Stimulated activated CD4-positive, alpha-beta T cell treated with anti-CD3 and anti-CD28 coated beads, Interleukin-15, amount 100 ng/mL, for 24 hours (primary cell): ENCODE measurements around the gene SNAP23.
"Not testable (repeated sequence)": the region's sequence is repeated elsewhere in the genome, so short reads cannot be mapped to it uniquely, and the experiment has no call there.

ENCODE experiments used
- DNase-seq: peaks from one replicate; pipeline ENCODE4 v3.0.0-alpha.2; 2020

Gene SNAP23

DNA sequence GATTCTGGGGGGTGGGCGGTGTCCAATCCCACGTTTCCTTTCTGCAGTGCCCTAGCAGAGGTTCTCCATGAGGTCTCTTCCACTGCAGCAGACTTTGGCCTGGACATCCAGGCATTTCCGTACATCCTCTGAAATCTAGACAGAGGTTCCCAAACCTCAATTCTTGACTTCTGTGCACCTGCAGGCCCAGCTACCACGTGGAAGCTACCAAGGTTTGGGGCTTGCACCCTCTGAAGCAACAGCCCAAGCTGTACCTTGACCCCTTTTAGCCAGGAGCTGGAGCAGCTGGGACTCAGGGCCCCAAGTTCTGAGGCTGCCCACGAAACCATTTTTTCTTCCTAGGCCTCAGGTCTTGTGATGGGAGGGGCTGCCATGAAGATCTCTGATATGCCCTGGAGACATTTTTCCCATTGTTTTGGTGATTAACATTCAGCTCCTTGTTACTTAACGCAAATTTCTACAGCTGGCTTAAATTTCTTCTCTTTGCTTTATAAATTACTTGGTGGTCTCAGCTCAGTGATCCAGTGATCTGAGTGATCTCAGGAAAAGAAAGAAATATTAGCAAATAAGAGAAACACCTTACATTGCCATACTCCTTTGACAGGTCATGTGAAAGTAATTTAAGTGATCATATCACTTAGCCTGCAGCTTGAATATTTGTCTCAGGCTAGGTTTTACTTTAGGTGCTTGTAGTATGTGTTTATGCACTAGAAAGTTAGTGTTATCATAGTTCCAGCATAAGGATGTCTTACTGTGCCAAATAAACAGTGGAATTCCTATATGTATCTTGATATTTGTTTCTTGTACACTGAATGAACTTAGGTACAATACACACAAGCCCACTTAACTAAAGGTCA, 3.0 kb downstream of the SNAP23 start:
- no peak for DNase-seq

DNA sequence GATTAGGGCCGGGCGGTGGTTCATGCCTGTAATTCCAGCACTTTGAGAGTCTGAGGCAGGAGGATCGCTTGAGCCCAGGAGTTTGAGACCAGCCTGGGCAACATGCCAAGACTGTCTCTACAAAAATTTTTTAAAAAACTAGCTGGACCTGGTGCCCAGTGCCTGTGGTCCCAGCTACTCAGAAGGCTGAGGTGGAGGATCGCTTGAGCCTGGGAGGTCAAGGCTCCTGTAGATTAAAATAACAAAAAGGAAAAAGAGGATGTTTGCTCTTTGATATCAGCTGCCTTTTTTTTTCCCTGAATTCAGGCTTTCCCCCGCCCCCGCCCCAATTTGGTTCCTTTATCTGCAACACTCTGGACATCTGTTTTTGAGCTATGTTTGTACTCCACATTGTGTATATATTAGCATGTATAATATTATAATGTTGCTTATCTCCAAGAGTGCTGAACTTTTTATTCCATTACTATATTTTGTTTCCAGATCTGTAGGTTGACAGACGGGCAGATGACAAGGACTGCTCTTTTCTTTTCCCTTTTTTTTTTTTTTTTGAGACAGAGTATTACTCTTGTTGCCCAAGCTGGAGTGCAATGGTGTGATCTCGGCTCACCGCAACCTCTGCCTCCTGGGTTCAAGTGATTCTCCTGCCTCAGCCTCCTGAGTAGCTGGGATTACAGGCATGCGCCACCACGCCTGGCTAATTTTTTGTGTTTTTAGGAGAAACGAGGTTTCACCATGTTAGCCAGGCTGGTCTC, 4.6 kb downstream of the SNAP23 start:
- DNase-seq: no peak

DNA sequence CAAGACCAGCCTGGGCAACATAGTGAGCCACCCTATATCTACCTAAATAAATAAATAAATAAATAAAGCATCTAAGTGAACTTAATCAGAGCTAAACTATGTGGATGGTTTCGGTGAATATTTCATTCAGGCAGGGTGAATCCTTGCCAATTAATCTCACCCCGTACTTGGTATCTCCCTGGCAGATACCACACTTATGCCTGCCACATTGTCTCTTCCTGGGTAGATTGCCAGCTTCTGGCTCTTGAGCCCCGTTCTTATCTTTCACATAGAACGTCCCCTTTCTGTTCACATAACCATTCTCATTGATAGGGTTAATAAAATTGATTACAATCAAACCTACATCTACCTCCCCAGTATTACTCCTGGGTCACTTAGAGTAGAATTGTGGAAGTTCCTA, 7.0 kb downstream of the SNAP23 start:
- DNase-seq: no peak

DNA sequence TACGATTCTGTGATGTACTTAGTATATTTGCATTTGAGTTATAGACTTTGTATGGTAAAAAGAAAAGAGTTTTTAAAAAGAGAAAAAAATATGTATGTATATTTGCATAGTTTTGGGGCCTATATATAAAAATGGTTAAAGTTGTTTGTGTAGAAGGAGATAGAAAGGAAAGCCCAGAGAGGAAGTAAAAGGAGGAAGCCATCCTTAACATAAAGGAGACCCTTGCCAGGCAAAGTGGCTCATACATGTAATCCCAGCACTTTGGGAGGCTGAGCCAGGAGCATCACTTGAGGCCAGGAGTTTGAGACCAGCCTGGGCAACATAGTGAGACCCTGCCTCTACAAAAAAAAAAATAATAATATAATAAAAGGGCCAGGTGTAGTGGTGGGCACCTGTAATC, 8.4 kb downstream of the SNAP23 start:
- DNase-seq: no peak

DNA sequence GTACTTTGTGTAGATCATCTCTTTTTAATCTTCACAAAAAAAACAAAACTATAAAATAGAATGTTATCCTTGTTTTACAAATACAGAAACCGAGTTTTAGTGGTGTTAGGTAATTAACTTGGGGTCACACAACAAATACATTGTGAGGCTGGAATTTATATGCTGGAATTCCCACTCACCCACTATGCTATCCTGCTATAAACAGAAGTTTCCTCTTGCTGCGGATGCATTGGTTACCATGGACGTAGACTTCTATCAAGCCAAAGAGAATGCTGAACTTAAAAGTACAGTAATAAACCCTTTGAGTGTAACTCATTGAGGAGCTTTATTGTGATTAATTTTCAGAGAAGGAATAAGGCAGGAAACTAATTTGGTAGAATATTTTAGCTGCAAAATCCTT, 9.2 kb downstream of the SNAP23 start:
- DNase-seq: no peak

DNA sequence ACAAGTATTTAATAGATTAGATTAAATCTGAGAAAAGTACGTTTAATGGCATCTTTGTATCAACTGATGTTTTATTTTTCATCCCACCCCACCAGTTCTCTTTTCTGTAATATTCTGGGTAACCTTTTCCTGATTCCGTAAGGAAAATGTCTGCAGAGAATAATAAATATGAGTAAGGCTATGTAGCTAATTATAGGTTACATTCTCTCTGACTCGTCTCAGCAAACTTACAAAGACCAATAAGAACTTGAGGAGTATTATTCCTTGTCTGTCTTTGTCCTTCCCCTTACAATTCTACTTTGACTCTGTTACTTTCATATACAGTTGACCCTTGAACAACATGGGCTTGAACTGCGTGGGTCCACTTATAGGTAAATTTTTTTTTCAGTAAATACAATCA, 12.1 kb downstream of the SNAP23 start:
- DNase-seq: no peak

DNA sequence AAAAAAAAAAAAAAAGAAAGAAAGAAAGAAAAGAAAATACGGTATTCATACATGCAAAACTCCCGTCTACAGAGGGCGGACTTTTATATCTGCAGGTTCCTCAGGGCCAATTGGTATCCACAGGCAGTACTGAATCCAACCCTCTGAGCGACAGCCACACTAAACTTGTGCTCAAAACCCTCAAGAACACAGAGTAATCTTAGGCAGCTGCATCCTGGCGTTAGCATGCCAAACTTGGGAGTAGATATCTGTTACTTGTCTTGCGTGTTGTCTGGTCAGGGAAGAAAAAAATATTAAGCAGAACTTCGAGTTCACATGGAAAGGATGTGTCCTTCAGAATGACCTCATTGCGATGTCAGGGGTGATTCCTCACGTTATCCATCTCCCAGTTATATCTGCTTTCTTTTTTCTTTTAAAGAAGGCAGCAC, 12.8 kb downstream of the SNAP23 start:
- DNase-seq: no peak

DNA sequence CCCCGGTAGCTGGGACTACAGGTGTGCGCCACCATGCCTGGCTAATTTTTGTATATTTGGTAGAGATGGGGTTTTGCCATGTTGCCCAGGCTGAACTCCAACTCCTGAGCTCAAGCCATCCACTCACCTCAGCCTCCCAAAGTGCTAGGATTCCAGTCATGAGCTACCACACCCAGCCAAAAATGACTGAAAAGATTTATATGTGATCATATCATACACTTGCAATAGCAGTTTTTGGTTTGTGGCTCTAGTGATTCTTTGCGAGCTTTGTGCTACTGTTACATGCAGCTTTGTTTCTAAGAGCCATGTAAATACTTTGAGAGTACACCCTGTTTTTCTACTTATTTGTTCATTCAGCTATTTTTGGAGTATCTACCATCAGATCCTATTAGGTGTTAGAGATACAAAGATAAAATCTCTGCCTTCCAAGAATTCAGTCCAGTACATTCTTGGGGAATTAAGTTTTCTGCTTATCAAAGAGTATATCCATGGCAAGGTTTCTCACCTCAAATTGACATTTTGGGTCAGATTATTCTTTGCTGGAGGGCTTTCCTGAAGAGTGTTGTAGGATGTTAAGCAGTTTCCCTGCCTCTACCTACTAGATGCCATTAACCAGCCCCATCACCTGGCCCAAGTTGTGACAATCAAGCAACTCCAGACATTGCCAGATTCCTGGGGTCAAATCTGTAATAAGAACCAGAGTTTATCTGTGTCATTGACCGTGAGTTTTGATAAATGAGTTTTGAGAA, 15.0 kb downstream of the SNAP23 start:
- no peak for DNase-seq

DNA sequence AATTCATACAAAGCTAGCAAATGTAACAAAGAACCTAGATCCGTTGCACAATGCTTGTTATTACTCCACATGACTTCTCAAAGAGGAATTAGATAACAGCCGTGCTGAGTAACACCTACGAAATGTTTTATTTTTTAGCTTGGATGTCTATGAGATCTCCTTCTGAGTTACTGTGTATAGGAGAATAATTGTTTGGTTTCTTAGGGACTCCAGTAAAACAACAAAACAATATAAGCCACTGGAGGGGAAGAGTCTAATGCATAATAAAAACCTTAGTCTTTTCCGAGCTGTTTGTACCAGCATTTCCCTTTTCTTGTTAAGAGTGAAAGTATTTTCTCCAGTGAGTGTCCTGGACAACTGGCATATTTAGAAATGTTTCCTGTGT, 15.6 kb downstream of the SNAP23 start:
- no peak for DNase-seq

DNA sequence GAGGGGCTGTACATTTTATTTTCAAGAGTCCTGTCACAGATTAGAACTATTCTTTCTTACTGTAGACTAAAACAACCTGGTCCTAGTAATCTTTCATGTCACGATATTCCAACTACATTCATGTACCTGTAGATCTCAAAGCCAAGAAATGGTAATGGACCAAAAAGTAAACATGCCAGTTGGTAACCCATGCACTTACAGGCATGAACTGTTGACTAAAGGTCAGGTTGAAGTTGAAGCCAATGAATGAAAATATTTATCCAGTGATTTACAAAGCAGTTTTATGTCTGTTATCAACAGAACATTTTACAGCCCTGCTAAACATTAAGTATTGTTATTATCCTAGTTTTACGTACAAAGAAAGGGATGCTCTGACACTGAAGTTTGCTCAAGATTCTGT, 27.9 kb downstream of the SNAP23 start:
- DNase-seq: no peak

DNA sequence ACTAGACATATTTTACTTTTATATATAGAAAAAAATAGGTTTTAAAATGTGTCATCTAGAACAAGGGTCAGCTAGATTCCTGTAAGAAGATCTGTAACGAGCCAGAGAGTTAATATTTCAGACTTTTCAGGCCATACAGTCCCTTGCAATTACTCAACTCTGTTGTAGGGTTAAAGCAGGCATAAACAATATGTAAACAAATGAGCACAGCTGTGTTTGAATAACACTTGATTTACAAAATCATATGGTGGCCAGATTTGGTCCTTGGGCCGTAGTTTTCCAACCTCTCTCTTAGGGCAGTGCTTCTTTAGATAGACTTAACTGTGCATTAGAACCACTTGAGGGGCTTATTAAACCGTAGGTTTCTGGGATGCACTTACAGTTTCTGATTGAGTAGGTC, 33.5 kb downstream of the SNAP23 start:
- no peak for DNase-seq

DNA sequence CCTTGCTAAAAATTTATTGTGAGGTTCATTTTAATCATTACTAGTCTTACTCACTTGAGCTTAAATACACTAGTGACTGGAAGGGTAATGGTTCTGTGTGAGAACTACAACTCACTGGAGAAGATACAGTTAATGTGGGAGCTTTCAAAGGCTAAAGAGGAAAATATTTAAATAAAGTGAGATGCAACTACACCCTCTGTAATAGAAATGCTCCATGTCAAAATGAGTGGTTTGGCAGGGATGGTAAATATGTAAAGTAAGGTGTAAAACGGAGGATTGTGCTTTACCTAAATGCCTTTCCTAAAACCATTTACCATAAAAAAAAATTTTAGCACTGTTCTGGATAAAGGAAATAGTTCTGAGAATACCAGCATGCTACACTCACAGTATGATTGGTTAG, 37.8 kb downstream of the SNAP23 start:
- DNase-seq: no peak

DNA sequence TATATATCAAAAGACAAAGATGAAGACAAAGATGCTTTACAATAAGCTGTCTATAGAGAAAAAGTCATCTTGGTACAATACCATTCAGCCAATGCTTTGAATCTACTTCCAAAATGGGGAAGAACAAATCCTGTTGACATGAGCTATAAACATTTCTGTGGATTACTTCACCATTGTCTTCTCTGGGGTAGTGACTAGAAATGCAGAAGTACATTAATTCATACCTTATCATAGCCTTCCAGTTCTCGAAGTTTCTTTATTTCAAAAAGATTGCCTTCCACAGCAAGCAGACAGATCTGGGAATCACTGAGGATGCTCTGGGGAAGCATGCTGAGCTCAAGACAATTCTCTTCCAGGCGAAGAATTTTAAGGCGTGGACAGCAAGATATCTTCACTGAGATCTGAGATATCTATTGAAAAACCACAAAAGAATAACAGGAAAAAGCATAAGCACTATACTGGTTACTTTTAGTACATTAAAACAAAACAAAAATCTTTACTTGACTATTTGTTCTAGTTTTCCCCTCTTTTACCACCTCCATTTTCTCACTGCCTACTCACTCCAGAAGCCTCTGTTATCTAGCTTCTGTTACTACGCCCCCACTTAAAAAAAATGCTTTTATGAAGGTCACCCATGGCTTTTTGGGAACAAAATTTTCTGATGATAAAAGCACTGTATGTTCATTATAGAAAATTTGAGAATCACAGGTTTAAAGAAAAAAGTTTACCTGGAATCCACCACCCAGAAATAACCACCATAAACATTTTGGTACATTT, 49.6 kb downstream of the SNAP23 start:
- no peak for DNase-seq

DNA sequence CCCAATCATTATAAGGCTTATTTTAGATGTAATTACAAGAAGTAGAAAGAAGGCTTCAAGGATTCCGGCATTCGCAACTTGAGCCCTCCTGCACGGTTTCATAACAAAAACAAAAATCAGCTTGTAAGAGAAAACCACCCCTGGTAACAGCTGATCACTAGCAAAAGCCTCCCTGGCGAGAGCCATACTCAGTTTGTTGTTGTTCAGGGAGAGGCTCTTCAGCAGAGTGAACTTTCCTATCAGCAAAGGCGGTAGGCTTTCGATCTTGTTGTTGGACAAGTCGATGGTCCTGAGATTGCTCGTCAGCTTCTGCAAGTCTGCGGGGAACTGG, 52.4 kb downstream of the SNAP23 start:
- DNase-seq: no peak

DNA sequence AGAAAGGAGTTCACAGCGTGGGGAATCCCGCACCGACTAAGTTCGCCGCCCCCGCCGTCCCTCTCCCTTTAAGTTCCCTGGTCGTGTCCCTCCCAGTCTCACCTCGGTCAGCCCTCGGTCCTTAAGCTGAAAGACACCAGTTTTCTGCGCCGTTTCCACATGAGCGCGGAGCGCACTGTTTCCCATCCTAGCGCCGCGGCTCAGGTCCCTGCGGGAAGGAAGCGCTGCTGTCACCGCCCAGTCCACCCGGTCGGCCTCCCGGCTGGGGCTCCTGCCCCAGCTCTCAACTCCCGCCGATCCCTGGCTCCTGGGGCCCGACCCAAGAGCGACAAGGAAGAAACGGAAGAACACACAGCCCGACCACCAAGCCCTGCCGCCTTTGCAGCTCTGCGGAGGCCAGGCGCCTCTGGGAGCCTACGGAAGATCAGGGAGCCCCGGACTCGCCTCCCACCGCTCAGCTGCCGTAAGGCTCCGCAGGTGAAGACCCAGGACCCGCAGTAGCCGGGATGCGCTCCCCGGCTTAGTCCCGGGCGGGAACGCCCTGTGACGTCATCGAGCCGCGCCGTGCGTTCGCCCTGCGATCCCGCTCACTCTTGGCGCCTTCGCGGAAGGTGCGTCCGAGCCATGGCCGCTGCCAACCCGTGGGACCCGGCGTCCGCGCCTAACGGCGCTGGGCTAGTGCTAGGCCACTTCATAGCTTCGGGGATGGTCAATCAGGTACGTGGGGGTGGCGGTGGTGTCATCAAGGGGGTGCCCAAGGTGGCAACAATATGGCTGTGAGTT, 53.0 kb downstream of the SNAP23 start, which contains the start of the genes HAUS2 and LRRC57:
Gene HAUS2 (plus strand): TSS at position 590 of the 783 bp plus-strand sequence. CDS start 35 bp downstream, at position 625.
Gene LRRC57 (minus strand): TSS at position 545 of the 783 bp plus-strand sequence. CDS start 359 bp downstream, at position 186.
- peak; percentile 94 for DNase-seq

DNA sequence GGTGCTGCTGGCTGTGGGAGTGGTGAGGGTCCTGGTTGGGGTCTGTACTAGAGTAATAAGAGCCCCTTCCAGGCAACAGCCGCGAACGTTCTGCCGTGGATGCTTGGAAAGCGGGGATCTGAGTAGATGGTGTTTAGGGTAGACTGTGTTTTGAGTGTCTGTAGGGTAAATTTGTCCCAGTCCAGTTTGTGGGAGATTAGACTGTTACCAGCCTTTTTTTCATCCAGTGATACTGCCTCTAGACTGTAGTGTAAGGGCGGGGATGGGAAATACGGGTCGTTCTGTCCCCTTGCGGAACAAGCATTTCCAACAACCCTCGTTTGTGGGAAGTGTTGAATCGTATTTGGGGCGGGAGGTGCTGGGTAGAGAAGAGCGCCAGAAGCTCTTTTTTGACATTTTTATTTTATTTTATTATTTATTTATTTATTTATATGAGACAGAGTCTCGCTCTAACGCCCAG, 53.6 kb downstream of the SNAP23 start:
- DNase-seq: peak; percentile 33

DNA sequence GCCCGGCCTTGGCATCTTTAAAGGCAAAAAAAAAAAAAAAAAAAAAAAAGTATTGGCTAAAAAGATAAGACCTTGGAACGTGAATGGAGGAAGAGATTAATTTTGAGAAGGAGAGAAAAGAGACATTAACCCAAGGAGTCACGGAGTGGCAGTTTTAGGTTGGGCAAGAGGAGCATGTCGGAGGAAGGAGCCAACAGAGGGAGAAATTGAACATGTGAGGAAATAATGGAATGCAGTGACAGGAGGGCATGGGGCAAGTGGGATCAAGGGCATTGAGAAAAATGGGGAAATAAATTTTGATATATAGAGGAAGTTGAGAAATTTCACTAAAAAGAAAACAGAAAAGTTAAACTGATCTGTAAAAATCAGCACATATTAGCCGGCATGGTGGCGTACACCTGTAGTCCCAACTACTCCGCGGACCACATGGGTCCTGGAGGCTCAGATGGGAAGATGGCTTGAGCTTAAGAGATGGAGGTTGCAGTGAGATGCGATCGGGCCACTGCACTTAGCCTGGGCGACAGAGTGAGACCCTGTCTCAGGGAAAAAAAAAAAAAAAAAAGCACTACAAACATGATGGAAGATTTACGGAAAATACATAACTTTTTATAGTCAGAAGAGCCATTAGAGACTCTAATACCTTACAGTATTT, 54.4 kb downstream of the SNAP23 start:
- no peak for DNase-seq

DNA sequence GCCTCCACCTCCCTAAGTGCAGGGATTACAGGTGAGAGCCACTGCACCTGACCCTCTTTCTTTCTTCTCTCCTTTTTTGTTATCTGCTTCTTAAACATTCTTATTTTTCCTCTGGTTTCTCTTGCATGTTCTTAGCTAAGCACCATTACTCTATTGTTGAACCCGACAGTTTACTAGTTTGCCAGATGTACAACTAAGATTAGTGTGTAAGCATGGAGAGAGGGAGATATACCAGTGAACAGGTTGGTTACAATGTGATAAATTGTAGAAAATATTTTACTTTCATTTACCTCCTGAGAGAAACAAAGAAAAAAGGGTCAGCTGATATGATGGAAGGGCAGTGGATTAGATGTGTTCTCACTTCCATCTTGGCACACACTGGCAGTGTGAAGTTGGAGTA, 58.1 kb downstream of the SNAP23 start:
- DNase-seq: no peak

DNA sequence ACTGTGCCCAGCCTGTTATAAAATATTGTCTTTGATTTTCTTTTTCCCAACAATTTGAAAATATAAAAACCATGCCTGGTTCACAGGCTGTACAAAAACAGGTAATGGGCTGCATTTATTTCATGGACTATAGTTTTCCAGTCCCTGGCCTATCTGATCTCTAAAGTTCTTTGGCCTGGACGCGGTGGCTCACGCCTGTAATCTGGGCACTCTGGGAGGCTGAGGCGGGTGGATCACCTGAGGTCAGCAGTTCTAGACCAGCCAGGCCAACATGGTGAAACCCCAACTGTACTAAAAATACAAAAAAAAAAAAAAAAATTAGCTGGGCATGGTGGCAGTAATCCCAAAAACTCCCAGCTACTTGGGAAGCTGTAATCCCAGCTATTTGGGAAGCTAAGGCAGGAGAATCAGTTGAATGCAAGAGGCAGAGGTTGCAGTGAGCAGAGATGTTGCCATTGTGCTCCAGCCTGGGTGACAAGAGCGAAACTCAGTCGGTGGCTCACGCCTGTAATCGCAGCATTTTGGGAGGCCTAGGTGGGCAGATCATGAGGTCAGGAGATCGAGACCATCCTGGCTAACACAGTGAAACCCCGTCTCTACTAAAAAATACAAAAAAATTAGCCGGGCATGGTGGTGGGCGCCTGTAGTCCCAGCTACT, 61.2 kb downstream of the SNAP23 start:
- not testable (repeated sequence) for DNase-seq

DNA sequence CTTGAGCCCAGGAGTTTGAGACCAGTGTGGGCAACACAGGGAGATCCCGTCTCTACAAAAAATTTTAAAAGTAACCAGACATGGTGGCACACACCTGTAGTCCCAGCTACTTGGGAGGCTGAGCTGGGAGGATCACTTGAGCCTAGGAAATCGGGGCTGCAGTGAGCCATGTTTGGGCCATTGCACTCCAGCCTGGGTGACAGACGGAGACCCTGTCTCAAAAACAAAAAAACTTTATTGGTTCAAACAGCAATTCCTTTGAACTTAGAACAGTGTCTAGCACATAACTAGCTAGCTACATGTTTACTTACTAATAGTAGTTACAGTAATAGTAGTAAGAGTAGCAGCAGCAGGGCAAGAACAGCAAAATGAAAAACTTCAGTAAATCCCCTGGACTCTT, 63.3 kb downstream of the SNAP23 start:
- DNase-seq: no peak
